Measurements from ENCODE around the gene SPO11.

DNA sequence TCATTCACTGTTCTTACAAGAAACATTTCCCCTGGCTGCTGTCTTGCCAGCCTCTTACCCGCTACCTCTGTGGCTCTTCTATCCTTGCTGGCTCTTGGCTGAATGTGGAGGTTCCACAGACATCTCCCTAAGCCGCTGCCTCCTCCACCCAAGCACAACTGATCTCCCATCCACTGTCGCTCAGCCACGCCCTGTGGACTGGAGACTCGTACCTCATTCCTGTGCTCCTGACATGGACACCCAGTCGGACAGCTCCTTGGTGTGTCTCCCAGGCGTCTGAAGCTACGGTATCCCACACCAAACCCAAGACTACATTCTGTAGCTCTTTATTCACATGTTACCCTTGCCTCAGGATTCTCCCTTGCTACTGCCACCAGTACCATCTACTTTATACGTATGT is 40.7 kb downstream of the SPO11 start:
- TF ChIP-seq, protein P1, sequence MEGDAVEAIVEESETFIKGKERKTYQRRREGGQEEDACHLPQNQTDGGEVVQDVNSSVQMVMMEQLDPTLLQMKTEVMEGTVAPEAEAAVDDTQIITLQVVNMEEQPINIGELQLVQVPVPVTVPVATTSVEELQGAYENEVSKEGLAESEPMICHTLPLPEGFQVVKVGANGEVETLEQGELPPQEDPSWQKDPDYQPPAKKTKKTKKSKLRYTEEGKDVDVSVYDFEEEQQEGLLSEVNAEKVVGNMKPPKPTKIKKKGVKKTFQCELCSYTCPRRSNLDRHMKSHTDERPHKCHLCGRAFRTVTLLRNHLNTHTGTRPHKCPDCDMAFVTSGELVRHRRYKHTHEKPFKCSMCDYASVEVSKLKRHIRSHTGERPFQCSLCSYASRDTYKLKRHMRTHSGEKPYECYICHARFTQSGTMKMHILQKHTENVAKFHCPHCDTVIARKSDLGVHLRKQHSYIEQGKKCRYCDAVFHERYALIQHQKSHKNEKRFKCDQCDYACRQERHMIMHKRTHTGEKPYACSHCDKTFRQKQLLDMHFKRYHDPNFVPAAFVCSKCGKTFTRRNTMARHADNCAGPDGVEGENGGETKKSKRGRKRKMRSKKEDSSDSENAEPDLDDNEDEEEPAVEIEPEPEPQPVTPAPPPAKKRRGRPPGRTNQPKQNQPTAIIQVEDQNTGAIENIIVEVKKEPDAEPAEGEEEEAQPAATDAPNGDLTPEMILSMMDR (conservative IDR thresholded peaks at IDR 0.05; ENCODE audit: low read depth, low read length), result no peak
- TF ChIP-seq RAD21 (IDR thresholded peaks at IDR 0.05; ENCODE audit: low read length) (no peak), POLR2A (IDR thresholded peaks at IDR 0.05; ENCODE audit: low read depth, low read length) (no peak), MXI1 (IDR thresholded peaks at IDR 0.05; ENCODE audit: borderline replicate concordance, low read depth, low read length) (no peak)

All from IMR-90 (cell line).